HG03095 (cell line): Measurements from ENCODE around the gene SMAD6.

Source experiments
- ATAC-seq: cut with Tn5 transposase; IDR thresholded peaks from one replicate; pipeline ENCODE4 v1.9.1; 2021; ENCODE audit warnings: moderate library complexity; ENCODE audit not compliant: unreplicated experiment

Gene SMAD6

GRCh38 chr15:66702035-66702786 is at the start of gene SMAD6:
Gene SMAD6 (plus strand): TSS chr15:66702236. CDS start chr15:66703259, 1,023 bp downstream.
- no peak for ATAC-seq

GRCh38 chr15:66652806-66653205 is 49.2 kb upstream of the SMAD6 start:
- no peak for ATAC-seq

GRCh38 chr15:66653398-66653797 is 48.6 kb upstream of the SMAD6 start:
- no peak for ATAC-seq

GRCh38 chr15:66653852-66654251 is 48.2 kb upstream of the SMAD6 start:
- ATAC-seq: no peak

GRCh38 chr15:66654361-66654738 is 47.7 kb upstream of the SMAD6 start:
- no peak for ATAC-seq

- ATAC-seq: no peak
Measured at GRCh38 chr15:66654739-66655375, 47.2 kb upstream of the SMAD6 start.

- no peak for ATAC-seq
Measured at GRCh38 chr15:66655511-66655910, 46.5 kb upstream of the SMAD6 start.

- no peak for ATAC-seq
Measured at GRCh38 chr15:66655997-66656396, 46.0 kb upstream of the SMAD6 start.

GRCh38 chr15:66657185-66658020 is 44.6 kb upstream of the SMAD6 start:
- ATAC-seq: no peak

GRCh38 chr15:66658044-66658443 is 44.0 kb upstream of the SMAD6 start:
- ATAC-seq: no peak

- ATAC-seq: no peak
Measured at GRCh38 chr15:66658855-66659254, 43.2 kb upstream of the SMAD6 start.

- ATAC-seq: no peak
Measured at GRCh38 chr15:66659384-66659783, 42.7 kb upstream of the SMAD6 start.

- no peak for ATAC-seq
Measured at GRCh38 chr15:66661432-66662096, 40.5 kb upstream of the SMAD6 start.

- no peak for ATAC-seq
Measured at GRCh38 chr15:66662522-66662921, 39.5 kb upstream of the SMAD6 start.

- ATAC-seq: no peak
Measured at GRCh38 chr15:66663664-66664063, 38.4 kb upstream of the SMAD6 start.

GRCh38 chr15:66670175-66670574 is 31.9 kb upstream of the SMAD6 start:
- ATAC-seq: no peak

GRCh38 chr15:66670762-66671580 is 31.1 kb upstream of the SMAD6 start:
- ATAC-seq: no peak

- no peak for ATAC-seq
Measured at GRCh38 chr15:66672867-66673266, 29.2 kb upstream of the SMAD6 start.

GRCh38 chr15:66673410-66674322 is 28.4 kb upstream of the SMAD6 start:
- ATAC-seq: no peak
